ENCODE results near the gene POLE3. TPM values are rescaled to one million over a fixed set of nuclear protein-coding genes. Genes with fewer than 3 reads are reported as not detected.

The POLE3 gene
- polyA plus RNA-seq, 1 experiment, result 29.3 TPM

GRCh38 chr9:113360242-113360842 lies 50.1 kb downstream of the POLE3 start:
- no peak overlapping the region for H3K4me3 ChIP-seq (ENCODE audit: low read depth, low read length)
- TF ChIP-seq, protein P1, sequence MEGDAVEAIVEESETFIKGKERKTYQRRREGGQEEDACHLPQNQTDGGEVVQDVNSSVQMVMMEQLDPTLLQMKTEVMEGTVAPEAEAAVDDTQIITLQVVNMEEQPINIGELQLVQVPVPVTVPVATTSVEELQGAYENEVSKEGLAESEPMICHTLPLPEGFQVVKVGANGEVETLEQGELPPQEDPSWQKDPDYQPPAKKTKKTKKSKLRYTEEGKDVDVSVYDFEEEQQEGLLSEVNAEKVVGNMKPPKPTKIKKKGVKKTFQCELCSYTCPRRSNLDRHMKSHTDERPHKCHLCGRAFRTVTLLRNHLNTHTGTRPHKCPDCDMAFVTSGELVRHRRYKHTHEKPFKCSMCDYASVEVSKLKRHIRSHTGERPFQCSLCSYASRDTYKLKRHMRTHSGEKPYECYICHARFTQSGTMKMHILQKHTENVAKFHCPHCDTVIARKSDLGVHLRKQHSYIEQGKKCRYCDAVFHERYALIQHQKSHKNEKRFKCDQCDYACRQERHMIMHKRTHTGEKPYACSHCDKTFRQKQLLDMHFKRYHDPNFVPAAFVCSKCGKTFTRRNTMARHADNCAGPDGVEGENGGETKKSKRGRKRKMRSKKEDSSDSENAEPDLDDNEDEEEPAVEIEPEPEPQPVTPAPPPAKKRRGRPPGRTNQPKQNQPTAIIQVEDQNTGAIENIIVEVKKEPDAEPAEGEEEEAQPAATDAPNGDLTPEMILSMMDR (IDR thresholded peaks at IDR 0.05; ENCODE audit: insufficient read depth, low read depth, low read length), result no peak
- peaks cover 7% of the 10 kb centered on the region for H3K27me3 ChIP-seq (ENCODE audit: control insufficient read depth, insufficient read depth, low read length)
- no peak for DNase-seq (ENCODE audit: low read depth)
- CTCF ChIA-PET, result interaction anchor here (1.2 kb wide), 1 partner anchor 48 kb away, joined by 3 read pairs; no protein-coding TSS in a partner anchor
- POLR2A ChIA-PET, result no interaction called here
- no peaks in the 10 kb centered on the region for H3K36me3 ChIP-seq (ENCODE audit: control insufficient read depth, insufficient read depth, low read length)

DNA sequence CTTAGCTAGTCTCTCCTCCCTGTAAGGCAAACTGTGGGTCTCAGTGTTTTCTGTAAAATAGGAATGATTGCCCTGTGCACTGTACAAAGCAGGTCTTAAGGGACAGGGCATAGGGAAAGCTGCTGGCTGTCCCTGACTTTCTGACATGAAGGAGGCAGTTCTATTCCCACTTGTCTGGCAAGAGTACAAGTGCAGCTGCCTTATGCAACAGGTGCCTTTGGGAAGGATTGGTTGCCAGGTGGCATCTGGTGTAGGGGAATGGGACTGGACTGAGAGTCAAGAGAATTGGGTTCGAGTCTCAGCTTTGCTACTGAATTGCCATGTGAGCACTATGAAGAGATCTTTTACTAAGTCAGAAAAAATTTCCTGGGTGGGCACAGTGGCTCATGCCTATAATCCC lies 51.1 kb downstream of the POLE3 start:
- no peaks in the 10 kb centered on the region for H3K36me3 ChIP-seq (ENCODE audit: control insufficient read depth, insufficient read depth, low read length)
- no peak for DNase-seq (ENCODE audit: low read depth)
- H3K4me3 ChIP-seq (ENCODE audit: low read depth, low read length), result no peak overlapping the region
- ChIA-PET CTCF (interaction anchor here (1.0 to 2.5 kb wide), 3 partner anchors 9 to 48 kb away, joined by 3 to 5 read pairs (median 3); no protein-coding TSS in a partner anchor), POLR2A (no interaction called here)
- TF ChIP-seq, protein P1 (IDR thresholded peaks at IDR 0.05; ENCODE audit: insufficient read depth, low read depth, low read length), result no peak
- peaks cover 7% of the 10 kb centered on the region for H3K27me3 ChIP-seq (ENCODE audit: control insufficient read depth, insufficient read depth, low read length)

Other genes with a start within 250 kb of the POLE3 start
- 29.2 and 45.0 TPM in 2 replicates for gene FKBP15, start 189.4 kb downstream of the POLE3 start, polyA plus RNA-seq (2011; rRNA removed)
- 25.7 and 36.6 TPM in 2 replicates for gene SLC31A1, start 189.1 kb downstream of the POLE3 start, polyA plus RNA-seq (2011; rRNA removed)
- gene CDC26, start 135.1 kb downstream of the POLE3 start, polyA plus RNA-seq (2011; rRNA removed), result 11.1 and 33.2 TPM in 2 replicates
- gene PRPF4, start 135.0 kb downstream of the POLE3 start, polyA plus RNA-seq (2011; rRNA removed), result 16.6 and 18.3 TPM in 2 replicates
- not detected in 2 replicates for gene RNF183, start 107.3 kb downstream of the POLE3 start, polyA plus RNA-seq (2011; rRNA removed)
- 1.6 and 2.0 TPM in 2 replicates for gene WDR31, start 70.4 kb downstream of the POLE3 start, polyA plus RNA-seq (2011; rRNA removed)
- gene BSPRY, start 61.1 kb downstream of the POLE3 start, polyA plus RNA-seq (2011; rRNA removed), result not detected in 2 replicates
- gene HDHD3, start 33.7 kb downstream of the POLE3 start, polyA plus RNA-seq (2011; rRNA removed), result 8.8 and 14.2 TPM in 2 replicates
- gene ALAD, start 9.4 kb downstream of the POLE3 start, polyA plus RNA-seq (2011; rRNA removed), result 9.2 and 9.5 TPM in 2 replicates
- gene C9orf43, start 72 bp upstream of the POLE3 start, polyA plus RNA-seq (2011; rRNA removed), result 0.23 and 0.49 TPM in 2 replicates
- 50.1 and 66.4 TPM in 2 replicates for gene RGS3, start 53.1 kb upstream of the POLE3 start, polyA plus RNA-seq (2011; rRNA removed)